Astrocyte of the hippocampus (primary cell): ENCODE results near the gene ETS1.

Experiments
- DNase-seq: peaks from one replicate; pipeline ENCODE4 v3.0.0; 2011; ENCODE audit warnings: low read depth, low spot score

Gene ETS1

DNA sequence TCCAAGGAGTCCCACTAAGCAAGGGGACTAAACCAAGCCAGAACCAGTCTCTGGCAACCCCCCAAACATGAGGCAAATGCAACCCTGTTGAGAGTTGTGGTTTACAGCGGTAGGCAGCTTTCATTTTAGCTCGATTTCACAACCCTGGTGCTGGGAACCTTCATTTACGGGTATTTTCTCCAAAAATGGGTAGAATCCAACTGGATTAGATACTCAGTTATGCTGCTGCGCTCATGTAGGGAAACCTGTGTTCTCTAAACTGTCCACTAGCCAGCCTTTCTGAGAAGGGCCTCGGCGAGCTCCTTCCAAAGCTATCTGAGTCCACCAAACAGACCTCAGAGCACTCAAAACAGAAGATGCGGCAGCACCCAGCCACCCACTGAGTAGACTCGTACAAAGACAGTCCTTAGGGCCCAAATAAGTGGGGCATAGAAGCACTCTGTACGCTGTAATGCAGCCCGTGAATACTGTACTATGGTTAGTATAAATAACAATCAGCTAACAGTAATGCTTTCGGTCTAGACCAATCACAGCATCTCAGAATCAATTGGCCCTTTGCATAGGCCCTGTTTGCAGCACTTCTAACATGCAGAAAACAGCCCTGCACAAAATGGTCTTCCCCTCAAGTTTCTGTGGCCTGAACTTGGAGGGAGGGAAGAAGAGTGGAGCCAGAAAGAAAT is 104.7 kb downstream of the ETS1 start:
- DNase-seq, result peak; percentile 66

GRCh38 chr11:128482092-128482491 is 105.3 kb downstream of the ETS1 start:
- no peak for DNase-seq

DNA sequence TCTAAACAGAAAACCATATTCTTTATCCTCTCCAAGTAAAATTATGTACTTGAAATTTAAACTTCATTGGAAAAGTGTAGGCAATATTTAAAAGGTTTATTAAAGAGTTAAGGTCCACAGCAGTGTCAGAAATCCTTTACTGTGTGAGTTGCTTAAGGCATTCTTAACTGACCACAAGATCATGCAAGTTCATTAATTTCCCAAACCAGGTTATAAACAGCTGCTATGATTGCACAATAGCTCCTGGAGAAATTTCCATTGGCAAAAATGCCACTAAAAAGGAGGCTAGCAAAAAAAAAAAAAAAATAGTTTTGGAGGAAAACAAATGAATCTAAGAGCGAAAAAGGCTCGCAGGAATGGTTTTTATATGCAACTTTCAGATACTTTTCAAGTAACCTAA is 106.2 kb downstream of the ETS1 start:
- peak; percentile 80 for DNase-seq

DNA sequence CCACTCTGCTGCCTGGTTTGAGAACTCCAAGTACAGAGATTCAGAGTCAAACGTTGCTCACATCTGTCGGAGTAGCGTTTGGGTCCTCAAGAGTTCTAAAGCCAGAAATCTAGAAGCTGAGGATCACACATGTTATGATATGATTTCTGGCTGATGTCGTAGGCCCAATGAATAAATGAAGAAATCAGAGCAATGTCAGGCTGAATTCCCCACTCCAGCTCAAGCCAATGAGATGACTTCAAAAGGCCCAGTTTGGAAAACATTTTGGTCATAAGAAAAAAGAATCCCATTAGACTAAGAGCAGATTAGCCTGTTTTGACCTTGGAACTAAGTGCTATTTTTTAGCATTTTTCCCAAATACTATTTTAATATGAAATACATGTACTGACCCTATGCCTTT is 106.7 kb downstream of the ETS1 start:
- DNase-seq, result no peak

GRCh38 chr11:128480066-128480465 is 107.3 kb downstream of the ETS1 start:
- no peak for DNase-seq

DNA sequence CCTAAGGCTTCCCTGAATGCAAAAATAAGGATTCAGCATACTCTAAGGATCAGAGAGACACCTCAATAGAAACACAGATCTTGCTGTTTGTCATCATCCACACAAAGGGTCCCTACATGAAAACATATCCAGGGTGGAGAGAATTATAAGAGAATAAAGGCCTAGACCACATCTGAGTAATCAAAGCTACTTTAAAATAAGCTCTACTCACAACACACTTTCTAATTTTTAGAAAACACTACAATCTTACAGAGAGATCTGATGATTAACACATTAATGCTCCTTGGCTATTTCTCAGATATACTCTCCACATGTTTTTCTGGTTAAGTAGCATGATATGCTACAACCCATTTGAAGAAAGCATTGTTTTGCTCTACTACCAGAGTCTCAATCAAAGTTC is 108.2 kb downstream of the ETS1 start:
- DNase-seq, result no peak

GRCh38 chr11:128478305-128478704 is 109.1 kb downstream of the ETS1 start:
- DNase-seq, result no peak

DNA sequence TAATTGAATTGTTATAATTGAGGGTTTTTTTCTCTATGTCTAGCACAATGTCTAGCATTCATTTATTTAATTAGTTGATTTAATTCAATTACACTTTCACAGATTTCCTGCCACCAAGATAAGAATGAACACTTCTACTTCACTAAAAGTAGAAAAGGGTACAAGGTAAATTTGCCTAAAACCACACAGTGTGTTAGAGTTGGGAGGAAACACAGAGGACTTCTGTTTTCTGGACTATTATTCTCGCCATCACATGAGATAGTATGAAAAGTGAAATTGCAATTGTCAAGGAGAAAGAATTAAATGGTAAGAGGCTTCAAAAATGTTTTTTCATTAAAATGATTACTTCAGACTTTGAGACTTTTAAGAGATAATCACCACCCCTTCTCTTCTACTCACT is 109.5 kb downstream of the ETS1 start:
- no peak for DNase-seq

GRCh38 chr11:128477278-128477677 is 110.1 kb downstream of the ETS1 start:
- no peak for DNase-seq

DNA sequence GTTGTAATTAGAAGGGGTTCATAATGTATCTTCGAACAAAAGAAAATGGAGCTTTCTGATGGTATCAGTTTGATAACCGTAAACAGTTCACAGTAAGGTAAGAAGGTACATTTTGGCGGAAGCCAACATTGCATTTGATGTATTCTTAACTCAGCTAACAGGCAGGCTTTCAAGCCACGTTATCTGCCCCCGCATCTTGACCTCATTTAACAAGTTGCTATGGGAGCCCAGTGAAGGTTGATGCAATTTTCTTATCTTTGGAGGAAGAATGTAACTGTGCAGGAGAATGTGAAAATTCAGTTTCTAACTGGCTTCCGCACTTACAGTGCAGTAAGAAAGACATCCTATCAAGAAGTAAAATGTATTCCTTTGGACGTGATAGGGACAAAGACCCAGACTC is 110.6 kb downstream of the ETS1 start:
- DNase-seq, result no peak

DNA sequence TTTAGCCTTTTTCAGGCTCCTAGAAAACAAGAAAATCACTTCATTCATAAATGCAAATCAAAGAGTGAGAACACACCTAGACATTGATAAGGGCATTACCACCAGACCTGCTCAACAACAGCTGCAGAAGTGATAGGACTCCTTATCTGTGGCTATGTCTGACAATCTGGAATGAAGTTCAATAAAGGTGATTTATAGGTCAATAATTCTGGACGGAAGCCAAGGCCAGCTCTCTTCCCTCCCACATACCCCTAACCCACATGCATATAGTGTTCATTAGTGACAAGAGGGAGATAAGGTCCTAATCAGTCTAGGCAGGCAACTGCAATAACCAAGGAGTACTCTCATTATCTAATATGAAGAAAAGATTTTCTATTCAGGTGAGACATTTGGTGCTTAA is 111.3 kb downstream of the ETS1 start:
- no peak for DNase-seq

GRCh38 chr11:128474036-128474874 is 113.1 kb downstream of the ETS1 start:
- no peak for DNase-seq

DNA sequence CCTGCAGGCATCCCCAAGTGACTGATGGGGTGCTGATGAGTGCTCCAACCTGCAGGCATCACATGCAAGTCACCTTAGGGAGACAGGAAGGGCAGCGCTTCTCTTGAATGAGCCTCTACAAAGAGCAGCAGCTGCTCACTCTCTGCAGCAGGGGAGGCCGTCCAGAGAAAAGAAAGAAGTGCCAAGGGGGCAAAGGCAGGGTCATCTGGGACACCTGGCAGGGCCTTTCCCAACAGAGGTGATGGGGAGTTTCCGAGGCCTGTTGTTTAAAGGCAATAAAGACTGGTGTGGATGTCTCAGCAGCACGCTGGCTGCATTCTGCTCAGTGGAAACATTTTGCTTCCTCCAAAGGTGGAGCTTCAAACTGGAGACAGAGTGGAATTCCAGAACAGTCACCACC is 113.7 kb downstream of the ETS1 start:
- DNase-seq, result no peak

GRCh38 chr11:128472128-128473089 is 114.9 kb downstream of the ETS1 start:
- peak; percentile 29 for DNase-seq

GRCh38 chr11:128471138-128471661 is 116.2 kb downstream of the ETS1 start:
- no peak for DNase-seq

- no peak for DNase-seq
Observed at GRCh38 chr11:128470081-128470480, 117.3 kb downstream of the ETS1 start.

- DNase-seq, result no peak
Observed at GRCh38 chr11:128469220-128469619, 118.1 kb downstream of the ETS1 start.

- DNase-seq, result no peak
Observed at GRCh38 chr11:128468111-128468510, 119.2 kb downstream of the ETS1 start.

GRCh38 chr11:128467610-128468041 is 119.7 kb downstream of the ETS1 start:
- DNase-seq, result peak; percentile 96

GRCh38 chr11:128467041-128467440 is 120.3 kb downstream of the ETS1 start:
- no peak for DNase-seq

DNA sequence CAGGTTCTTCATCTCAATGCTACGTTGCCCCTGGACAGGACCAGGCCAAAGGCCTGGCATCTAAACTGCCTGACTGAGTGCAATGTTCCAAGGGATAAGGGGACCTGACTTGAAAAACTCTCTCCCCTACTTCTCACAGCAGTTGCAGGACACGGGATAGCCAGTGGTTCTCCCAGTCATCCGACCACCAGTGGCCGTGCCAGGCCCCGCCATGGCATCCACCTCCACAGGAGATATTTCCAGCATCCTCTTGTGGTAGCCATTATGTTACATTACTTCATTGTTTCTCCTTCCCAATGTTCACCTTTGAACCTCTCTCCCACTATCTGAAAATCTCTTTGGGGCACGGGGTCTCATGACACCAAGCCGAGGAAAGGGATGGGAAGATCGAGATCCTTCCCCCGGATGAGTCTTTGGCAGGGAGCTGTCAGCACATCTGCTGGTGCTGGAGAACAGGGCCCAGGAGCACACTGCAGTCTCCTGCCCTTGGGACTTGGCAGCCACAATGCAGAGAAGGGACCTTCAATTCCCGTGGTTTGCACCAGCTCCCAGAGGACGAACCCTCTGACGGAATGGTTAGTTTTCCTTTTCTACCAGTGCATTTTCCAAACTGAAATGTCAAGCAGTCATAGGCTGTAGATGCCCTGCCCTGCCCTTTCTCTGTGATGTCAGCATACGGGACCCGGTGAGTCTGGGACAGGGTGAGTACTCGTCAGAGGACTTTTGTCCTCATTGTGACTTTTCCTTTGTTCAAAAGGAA is 121.2 kb downstream of the ETS1 start:
- no peak for DNase-seq
